WTC11 (cell line): Measurements from ENCODE around the gene INMT. TPM values are rescaled to one million over a fixed set of nuclear protein-coding genes. Genes with fewer than 3 reads are reported as not detected.

Experiments
- ATAC-seq: fragments of 200-7000 bp; cut with Tn5 transposase; 2 replicates; pipeline ENCODE4 v1.10.0; 2021; ENCODE audit warnings: mild to moderate bottlenecking, moderate library complexity
- CTCF ChIA-PET: fragments of 300-600 bp; sonication (Branson Sonifier 250); formaldehyde crosslinking; loops from one replicate; lab custom pipeline; 2021; ENCODE audit warnings: antibody characterized with exemption; lab: Charles Lee
- POLR2A ChIA-PET: fragments of 350-600 bp; sonication (Branson Sonifier 250); formaldehyde crosslinking; loops from one replicate; lab custom pipeline; 2021; ENCODE audit warnings: antibody characterized with exemption; lab: Charles Lee
- DNase-seq: peaks from one replicate; pipeline ENCODE4 v3.0.0; 2021; ENCODE audit warnings: low spot score
- H3K27ac Mint-ChIP-seq: 2 replicates; pipeline ENCODE4 v1.8.0; 2021; ENCODE audit warnings: mixed read lengths
- H3K27me3 Mint-ChIP-seq: 2 replicates; pipeline ENCODE4 v1.8.0; 2021; ENCODE audit warnings: low read depth, mild to moderate bottlenecking, moderate library complexity, mixed read lengths
- H3K36me3 Mint-ChIP-seq: 2 replicates; pipeline ENCODE4 v1.8.0; 2021; ENCODE audit warnings: mixed read lengths
- H3K4me1 Mint-ChIP-seq: 2 replicates; pipeline ENCODE4 v1.8.0; 2022; ENCODE audit warnings: mixed read lengths
- H3K4me3 Mint-ChIP-seq: 2 replicates; pipeline ENCODE4 v1.8.0; 2021; ENCODE audit warnings: mild to moderate bottlenecking, moderate library complexity, mixed read lengths
- H3K9me3 Mint-ChIP-seq: 2 replicates; pipeline ENCODE4 v1.8.0; 2021; ENCODE audit warnings: mixed read lengths
- ATF1 ChIP-seq: sonication (generic); formaldehyde crosslinking; IDR thresholded peaks from 2 replicates; pipeline ENCODE4 v1.8.1; 2023; ENCODE audit warnings: mild to moderate bottlenecking, moderate library complexity, missing genetic modification reagents
- ATF3 ChIP-seq: sonication (generic); formaldehyde crosslinking; conservative IDR thresholded peaks from 2 replicates; pipeline ENCODE4 v1.8.1; 2022; ENCODE audit warnings: mild to moderate bottlenecking, missing genetic modification reagents
- CBFB ChIP-seq: sonication (generic); formaldehyde crosslinking; IDR thresholded peaks from 2 replicates; pipeline ENCODE4 v1.8.1; 2022; ENCODE audit warnings: mild to moderate bottlenecking, low read depth, missing genetic modification reagents
- CREB1 ChIP-seq: sonication (generic); formaldehyde crosslinking; IDR thresholded peaks from 2 replicates; pipeline ENCODE4 v1.8.0; 2023; ENCODE audit warnings: mild to moderate bottlenecking, missing genetic modification reagents
- CTCF ChIP-seq: fragments of 200-600 bp; IDR thresholded peaks from 2 replicates; pipeline ENCODE4 v1.8.0; 2022; ENCODE audit warnings: antibody characterized with exemption
- E2F4 ChIP-seq: sonication (generic); formaldehyde crosslinking; IDR thresholded peaks from 2 replicates; pipeline ENCODE4 v1.8.1; 2022; ENCODE audit warnings: low read depth, mild to moderate bottlenecking, moderate library complexity, missing genetic modification reagents, borderline replicate concordance
- FOXK1 ChIP-seq: sonication (generic); formaldehyde crosslinking; IDR thresholded peaks from 2 replicates; pipeline ENCODE4 v1.8.0; 2022; ENCODE audit warnings: mild to moderate bottlenecking, moderate library complexity, missing genetic modification reagents
- FOXP1 ChIP-seq: sonication (generic); formaldehyde crosslinking; IDR thresholded peaks from 2 replicates; pipeline ENCODE4 v1.8.0; 2022; ENCODE audit warnings: missing genetic modification reagents, mild to moderate bottlenecking, moderate library complexity, borderline replicate concordance
- HMGA2 ChIP-seq: fragments of 250-450 bp; sonication (Bioruptor Pico); IDR thresholded peaks from 2 replicates; pipeline ENCODE4 v1.4.0; 2021; ENCODE audit warnings: mild to moderate bottlenecking, moderate library complexity
- JAZF1 ChIP-seq: fragments of 250-450 bp; sonication (Bioruptor Pico); IDR thresholded peaks from 2 replicates; pipeline ENCODE4 v1.9.0; 2021; ENCODE audit warnings: moderate library complexity, mild to moderate bottlenecking, inconsistent platforms
- MAX ChIP-seq: sonication (generic); formaldehyde crosslinking; IDR thresholded peaks from 2 replicates; pipeline ENCODE4 v1.8.0; 2022; ENCODE audit warnings: mild to moderate bottlenecking, missing genetic modification reagents
- MLX ChIP-seq: sonication (generic); formaldehyde crosslinking; IDR thresholded peaks from 2 replicates; pipeline ENCODE4 v1.8.1; 2023; ENCODE audit warnings: mild to moderate bottlenecking, missing genetic modification reagents, moderate library complexity
- NFATC4 ChIP-seq: fragments of 250-450 bp; sonication (Bioruptor Pico); IDR thresholded peaks from 2 replicates; pipeline ENCODE4 v1.9.0; 2021; ENCODE audit warnings: mild to moderate bottlenecking
- NFYB ChIP-seq: sonication (generic); formaldehyde crosslinking; conservative IDR thresholded peaks from 2 replicates; pipeline ENCODE4 v1.8.0; 2022; ENCODE audit warnings: low read depth, missing genetic modification reagents
- NR1H2 ChIP-seq: sonication (generic); formaldehyde crosslinking; IDR thresholded peaks from 2 replicates; pipeline ENCODE4 v1.9.0; 2021; ENCODE audit warnings: mild to moderate bottlenecking, moderate library complexity, missing genetic modification reagents
- RELA ChIP-seq: sonication (generic); formaldehyde crosslinking; IDR thresholded peaks from 2 replicates; pipeline ENCODE4 v1.8.1; 2022; ENCODE audit warnings: missing genetic modification reagents, mild to moderate bottlenecking, borderline replicate concordance
- SP1 ChIP-seq: sonication (generic); formaldehyde crosslinking; conservative IDR thresholded peaks from 2 replicates; pipeline ENCODE4 v1.8.1; 2022; ENCODE audit warnings: missing genetic modification reagents
- TEAD1 ChIP-seq: sonication (generic); formaldehyde crosslinking; IDR thresholded peaks from 2 replicates; pipeline ENCODE4 v1.8.0; 2022; ENCODE audit warnings: mild to moderate bottlenecking, missing genetic modification reagents
- TEAD4 ChIP-seq: sonication (generic); formaldehyde crosslinking; IDR thresholded peaks from 2 replicates; pipeline ENCODE4 v1.8.0; 2022; ENCODE audit warnings: mild to moderate bottlenecking, missing genetic modification reagents
- TP53 ChIP-seq: sonication (generic); formaldehyde crosslinking; IDR thresholded peaks from 2 replicates; pipeline ENCODE4 v1.8.1; 2023; ENCODE audit warnings: mild to moderate bottlenecking, missing genetic modification reagents
- USF1 ChIP-seq: sonication (generic); formaldehyde crosslinking; IDR thresholded peaks from 2 replicates; pipeline ENCODE4 v1.8.0; 2022; ENCODE audit warnings: mild to moderate bottlenecking, missing genetic modification reagents
- ZMAT4 ChIP-seq: fragments of 250-450 bp; sonication (Bioruptor Pico); IDR thresholded peaks from 2 replicates; pipeline ENCODE4 v1.9.0; 2021; ENCODE audit warnings: mild to moderate bottlenecking
- ZNF121 ChIP-seq: sonication (generic); formaldehyde crosslinking; IDR thresholded peaks from 2 replicates; pipeline ENCODE4 v1.8.0; 2023; ENCODE audit warnings: missing genetic modification reagents
- ZNF232 ChIP-seq: sonication (generic); formaldehyde crosslinking; IDR thresholded peaks from 2 replicates; pipeline ENCODE4 v1.8.0; 2022; ENCODE audit warnings: mild to moderate bottlenecking, missing genetic modification reagents
- ZNF416 ChIP-seq: fragments of 250-450 bp; sonication (Bioruptor Pico); IDR thresholded peaks from 2 replicates; pipeline ENCODE4 v1.9.0; 2021; ENCODE audit warnings: mild to moderate bottlenecking, inconsistent platforms
- ZNF512 ChIP-seq: sonication (generic); formaldehyde crosslinking; IDR thresholded peaks from 2 replicates; pipeline ENCODE4 v1.8.1; 2022; ENCODE audit warnings: missing genetic modification reagents, borderline replicate concordance
- total RNA-seq: library from RNA; stranded (reverse); gene quantifications from 3 replicates; pipeline ENCODE4 v1.2.3, GENCODE V29; 2021

INMT gene
- total RNA-seq, 1 experiment from 2014 or later = 3.5 TPM

GRCh38 chr7:30708412-30708811 lies 43.5 kb upstream of the INMT start (continued):
- no peak for TF ChIP-seq CBFB (CRISPR knock-in tag)

- ChIA-PET CTCF (interaction anchor here (1.7 to 2.1 kb wide), 2 partner anchors 10 to 27 kb away, joined by 4 to 9 read pairs; partner anchors contain the start of gene CRHR2), POLR2A (interaction anchor here (0.6 to 1.5 kb wide), 4 partner anchors 45 to 554 kb away, joined by 3 to 5 read pairs (median 3); no protein-coding TSS in a partner anchor)
- H3K27ac Mint-ChIP-seq = no peak overlapping the region
- no peak for TF ChIP-seq ATF3 (CRISPR knock-in tag)
- no peak overlapping the region for H3K4me3 Mint-ChIP-seq
- H3K27me3 Mint-ChIP-seq = no peaks in the 10 kb centered on the region
- ATAC-seq = no peak
- peaks cover 9% of the 10 kb centered on the region for H3K4me1 Mint-ChIP-seq
- H3K9me3 Mint-ChIP-seq = no peaks in the 10 kb centered on the region
- no peak for DNase-seq
- no peaks in the 10 kb centered on the region for H3K36me3 Mint-ChIP-seq
These were observed 43.0 kb upstream of the INMT start for GRCh38 chr7:30708983-30709382.

GRCh38 chr7:30709549-30709948 lies 42.4 kb upstream of the INMT start:
- TF ChIP-seq NR1H2 (CRISPR knock-in tag) = no peak
- TF ChIP-seq ZNF121 (CRISPR knock-in tag) = no peak
- no peak for TF ChIP-seq SP1 (CRISPR knock-in tag)
- TF ChIP-seq ATF1 (CRISPR knock-in tag) = no peak
- TF ChIP-seq ZMAT4 = no peak
- TF ChIP-seq NFATC4 (CRISPR knock-in tag) = no peak
- TF ChIP-seq FOXP1 (CRISPR knock-in tag) = no peak
- no peak for TF ChIP-seq ZNF512 (CRISPR knock-in tag)
- no peak for TF ChIP-seq HMGA2 (CRISPR knock-in tag)
- no peak for TF ChIP-seq RELA (CRISPR knock-in tag)
- no peak for TF ChIP-seq TEAD4 (CRISPR knock-in tag)
- TF ChIP-seq CREB1 (CRISPR knock-in tag) = no peak
- TF ChIP-seq NFYB (CRISPR knock-in tag) = no peak
- no peak for TF ChIP-seq MAX (CRISPR knock-in tag)
- TF ChIP-seq FOXK1 (CRISPR knock-in tag) = no peak
- TF ChIP-seq USF1 = no peak
- no peak overlapping the region for H3K27ac Mint-ChIP-seq
- H3K27me3 Mint-ChIP-seq = peaks cover under 1% of the 10 kb centered on the region; the same call in 1 of the 2 replicates
- H3K4me3 Mint-ChIP-seq = no peak overlapping the region
- peaks cover 9% of the 10 kb centered on the region for H3K4me1 Mint-ChIP-seq
- peak; percentile 72 for DNase-seq
- H3K36me3 Mint-ChIP-seq = no peaks in the 10 kb centered on the region
- ChIA-PET CTCF (interaction anchor here (0.9 to 2.2 kb wide), 4 partner anchors 8 to 31 kb away, joined by 3 to 9 read pairs (median 4); no protein-coding TSS in a partner anchor), POLR2A (interaction anchor here (0.8 to 1.5 kb wide), 3 partner anchors 45 to 554 kb away, joined by 3 to 5 read pairs (median 3); no protein-coding TSS in a partner anchor)
- ATAC-seq = peak; percentile 81
- H3K9me3 Mint-ChIP-seq = no peaks in the 10 kb centered on the region

- H3K4me3 Mint-ChIP-seq = no peak overlapping the region
- no peak overlapping the region for H3K27ac Mint-ChIP-seq
- ATAC-seq = no peak
- no peak for TF ChIP-seq ZNF232 (CRISPR knock-in tag)
- TF ChIP-seq MLX (CRISPR knock-in tag) = no peak
- TF ChIP-seq JAZF1 (CRISPR knock-in tag) = no peak
- TF ChIP-seq TP53 (CRISPR knock-in tag) = no peak
- no peak for TF ChIP-seq ZNF416 (CRISPR knock-in tag)
- no peak for TF ChIP-seq CTCF
- no peak for TF ChIP-seq TEAD1 (CRISPR knock-in tag)
- TF ChIP-seq E2F4 (CRISPR knock-in tag) = no peak
These were observed 41.3 kb upstream of the INMT start for GRCh38 chr7:30710669-30711068.

More at GRCh38 chr7:30710669-30711068, 41.3 kb upstream of the INMT start:
- no peaks in the 10 kb centered on the region for H3K36me3 Mint-ChIP-seq
- DNase-seq = no peak
- peaks cover 8% of the 10 kb centered on the region; the same call in 1 of the 2 replicates for H3K9me3 Mint-ChIP-seq
- H3K27me3 Mint-ChIP-seq = peaks cover 11% of the 10 kb centered on the region
- CTCF ChIA-PET = interaction anchor here (0.9 to 2.2 kb wide), 5 partner anchors 9 to 28 kb away, joined by 3 to 9 read pairs (median 3); partner anchors contain the start of gene CRHR2
- peaks cover 9% of the 10 kb centered on the region for H3K4me1 Mint-ChIP-seq
- POLR2A ChIA-PET = no interaction called here
